Fibroblast of skin of right biceps (primary cell): Measurements from ENCODE around the gene NOD2.
A peak's percentile ranks its signal among the peaks of the same experiment; 100 is the strongest.

Experiments used
- DNase-seq: peaks from one replicate; pipeline ENCODE4 v3.0.0-alpha.2; 2013

The NOD2 gene

DNA sequence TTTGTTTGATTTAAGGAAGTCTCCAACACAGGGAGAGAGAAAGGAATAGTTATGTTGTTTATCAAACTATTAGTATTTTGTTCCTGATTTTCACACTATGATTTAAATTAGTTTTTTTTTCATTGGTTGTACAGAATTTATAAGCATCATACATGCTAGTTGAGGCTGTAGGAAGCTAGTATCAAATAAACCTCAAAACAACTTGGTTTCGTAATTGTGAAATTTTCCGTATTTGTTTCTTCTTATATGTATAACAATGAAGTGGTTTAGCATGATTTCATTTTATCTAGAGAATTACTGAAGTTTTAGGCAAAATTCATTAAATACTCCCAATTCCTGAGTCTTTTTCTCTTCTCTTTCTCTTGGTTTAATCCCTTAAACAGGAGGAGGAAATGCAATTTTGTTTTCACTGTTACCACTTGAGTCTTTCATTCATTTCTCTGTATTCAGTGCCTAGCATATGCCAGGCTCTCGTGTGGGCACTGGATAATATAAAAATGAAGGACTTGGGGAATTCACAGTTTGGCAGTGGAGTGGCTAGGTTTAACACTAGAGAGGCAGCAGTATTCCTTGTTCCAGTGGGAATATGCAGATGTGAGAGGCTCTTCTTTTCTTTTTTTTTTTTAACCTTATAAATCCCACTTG is 50.3 kb downstream of the NOD2 start:
- no peak for DNase-seq

DNA sequence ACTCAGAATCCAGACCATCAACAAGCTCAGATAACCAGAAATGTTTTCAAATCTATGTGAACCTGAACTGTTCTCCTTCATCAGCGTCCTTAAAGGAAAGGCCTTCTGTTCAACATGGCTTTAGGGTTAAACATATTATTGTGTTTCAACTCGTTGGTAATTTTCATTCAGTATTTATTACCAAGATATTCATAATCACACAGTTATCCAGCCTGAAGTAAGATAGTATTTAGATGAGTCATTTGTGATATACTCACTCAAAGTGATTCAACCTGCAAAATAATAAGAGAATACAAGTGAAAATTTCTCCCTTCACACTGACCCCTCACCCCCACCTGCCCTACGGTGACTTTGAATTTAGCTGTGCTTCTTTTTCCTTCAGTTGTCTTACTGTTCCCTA is 51.5 kb downstream of the NOD2 start:
- DNase-seq = peak; percentile 22

DNA sequence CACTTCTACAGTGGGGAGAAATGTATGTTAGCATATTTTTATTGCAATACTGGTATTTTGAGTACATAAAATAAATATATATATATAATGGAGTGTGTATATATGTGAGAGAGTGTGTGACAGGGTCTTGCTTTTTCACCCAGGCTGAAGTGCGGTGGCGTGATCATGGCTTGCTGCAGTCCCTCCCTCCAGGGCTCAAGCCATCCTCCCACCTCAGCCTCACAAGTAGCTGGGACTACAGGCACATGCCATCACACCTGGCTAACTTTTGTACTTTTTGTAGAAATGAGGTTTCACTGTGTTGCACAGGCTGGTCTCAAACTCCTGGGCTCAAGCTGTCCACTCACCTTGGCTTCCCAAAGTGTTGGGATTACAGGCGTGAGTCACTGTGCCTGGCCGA is 52.5 kb downstream of the NOD2 start:
- no peak for DNase-seq

DNA sequence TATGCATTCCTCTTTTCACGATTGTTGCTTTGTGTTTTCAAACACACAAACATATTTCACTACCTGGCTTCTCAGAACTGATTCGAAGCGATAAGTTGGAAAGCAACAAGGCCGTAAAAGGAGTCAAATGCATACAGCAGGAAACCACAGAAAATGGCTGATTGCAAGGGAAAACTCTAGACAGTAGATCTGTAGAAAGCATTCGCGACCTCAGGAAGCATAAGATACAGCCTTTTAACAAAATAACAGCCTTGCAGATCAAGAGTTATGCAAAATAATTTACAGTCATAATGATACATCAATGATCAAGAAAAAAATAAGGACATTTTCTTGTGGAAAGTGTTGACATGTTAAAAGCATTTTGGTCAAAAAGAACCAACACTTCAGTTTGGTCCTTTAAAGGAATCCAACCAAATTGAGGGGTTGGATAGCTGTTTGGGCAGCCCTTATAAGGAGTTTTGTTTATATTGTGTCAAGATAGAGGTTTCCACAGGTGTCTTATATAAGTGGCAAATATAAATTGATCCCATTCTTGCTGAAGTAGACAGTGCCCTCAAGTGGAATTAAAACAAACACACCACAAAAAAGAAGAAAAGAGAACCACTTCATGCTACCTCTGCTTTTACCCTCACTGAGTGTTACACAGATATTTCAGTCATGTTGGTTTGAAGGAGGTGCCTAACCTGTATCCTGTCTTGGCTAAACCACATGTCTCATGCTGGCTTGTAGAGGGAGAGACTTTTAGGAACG is 54.0 kb downstream of the NOD2 start:
- DNase-seq = no peak

DNA sequence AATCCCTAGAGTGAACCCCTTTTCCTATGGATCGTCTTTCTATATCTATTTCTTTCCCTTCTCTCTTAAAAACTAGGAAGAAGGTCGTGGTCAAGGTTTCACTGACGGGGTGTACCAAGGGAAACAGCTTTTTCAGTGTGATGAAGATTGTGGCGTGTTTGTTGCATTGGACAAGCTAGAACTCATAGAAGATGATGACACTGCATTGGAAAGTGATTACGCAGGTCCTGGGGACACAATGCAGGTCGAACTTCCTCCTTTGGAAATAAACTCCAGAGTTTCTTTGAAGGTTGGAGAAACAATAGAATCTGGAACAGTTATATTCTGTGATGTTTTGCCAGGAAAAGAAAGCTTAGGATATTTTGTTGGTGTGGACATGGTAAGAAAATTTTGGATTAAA is 58.1 kb downstream of the NOD2 start:
- DNase-seq = no peak

DNA sequence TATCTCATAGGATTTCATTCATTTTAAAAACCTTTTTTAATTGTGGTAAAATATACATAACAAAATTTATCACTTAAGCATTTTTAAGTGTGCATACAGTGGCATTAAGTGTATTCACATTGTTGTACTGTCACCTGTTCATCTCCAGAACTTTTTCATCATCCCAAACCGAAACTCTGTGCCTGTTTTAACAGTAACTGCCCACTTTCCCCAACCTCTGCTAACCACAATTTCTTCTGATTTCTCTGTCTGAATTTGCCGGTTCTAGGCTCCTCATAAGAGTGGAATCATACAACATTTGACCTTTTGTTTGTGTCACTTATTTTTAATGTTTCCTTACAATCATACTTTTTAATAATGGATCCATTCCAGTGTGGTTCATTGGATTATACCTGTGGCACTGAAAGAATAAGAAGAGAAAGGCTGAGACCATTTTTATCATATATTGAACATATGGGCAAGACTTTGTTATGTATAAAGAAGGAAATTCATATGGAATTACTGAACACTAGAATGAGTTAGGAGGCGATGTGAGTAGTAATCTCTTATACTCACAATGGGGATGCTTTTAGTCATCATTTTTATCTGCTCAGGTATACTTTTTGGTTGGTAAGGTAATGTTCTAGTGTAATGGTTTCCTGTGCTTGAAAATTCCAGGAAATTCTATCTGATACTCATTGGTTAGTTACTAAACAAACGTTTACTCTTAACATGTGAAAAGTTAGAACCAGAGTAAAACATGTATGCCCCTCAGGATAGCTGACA is 59.2 kb downstream of the NOD2 start:
- no peak for DNase-seq

DNA sequence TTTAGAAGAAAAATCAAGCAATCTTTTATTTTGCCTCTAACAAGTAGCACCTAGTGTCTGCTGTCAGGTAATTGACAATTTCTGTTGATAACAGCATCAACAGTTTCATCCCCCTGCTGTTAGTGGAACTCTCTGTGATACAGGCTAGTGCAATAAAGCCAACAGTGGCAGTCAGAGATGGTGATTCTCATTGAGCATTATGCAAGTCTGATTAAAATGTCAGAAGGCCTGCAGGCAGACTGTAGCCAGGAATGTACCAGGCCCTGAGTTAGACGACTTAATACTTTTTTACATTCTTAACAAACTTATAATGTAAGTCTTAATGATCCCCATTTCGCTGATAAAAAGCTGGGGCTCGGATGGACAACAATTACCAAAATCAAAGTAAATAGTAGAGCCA is 63.1 kb downstream of the NOD2 start:
- no peak for DNase-seq

DNA sequence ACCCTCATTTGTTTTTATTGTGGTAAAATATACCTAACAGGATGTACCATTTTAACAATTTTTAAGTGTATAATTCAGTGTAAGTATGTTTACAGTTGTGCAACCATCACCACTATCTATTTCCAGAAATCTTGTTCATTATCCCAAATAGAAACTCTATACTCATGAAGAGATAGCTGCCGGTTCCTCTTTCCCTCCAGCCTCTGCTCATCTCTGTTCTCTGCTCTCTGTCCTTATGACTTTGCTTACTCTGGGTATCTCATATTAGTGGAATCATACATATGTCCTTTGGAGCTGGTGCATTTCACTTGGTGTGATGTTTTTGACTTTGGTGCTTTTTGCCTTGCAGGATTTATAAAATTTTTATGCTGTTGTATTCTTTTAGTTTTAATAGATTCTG is 67.9 kb downstream of the NOD2 start:
- DNase-seq = no peak

DNA sequence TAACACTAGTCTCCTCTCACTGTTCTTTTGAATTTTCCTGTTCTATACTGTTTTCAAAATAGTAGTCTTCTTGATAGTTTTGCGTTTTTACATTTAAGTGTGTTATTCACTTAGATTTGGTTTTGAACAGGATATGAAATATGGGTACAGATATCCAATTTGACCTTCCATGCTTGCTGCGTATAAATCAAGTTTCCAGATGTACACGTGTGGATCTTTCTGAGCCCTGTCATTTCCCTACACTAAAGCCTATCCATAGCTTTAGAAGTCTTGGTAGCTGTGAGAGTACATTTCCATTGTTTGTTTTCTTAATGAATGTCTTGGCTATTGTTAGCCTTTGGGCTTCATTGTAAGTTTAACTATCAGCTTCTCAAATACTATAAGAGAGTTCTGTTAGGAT is 68.8 kb downstream of the NOD2 start:
- DNase-seq = no peak

DNA sequence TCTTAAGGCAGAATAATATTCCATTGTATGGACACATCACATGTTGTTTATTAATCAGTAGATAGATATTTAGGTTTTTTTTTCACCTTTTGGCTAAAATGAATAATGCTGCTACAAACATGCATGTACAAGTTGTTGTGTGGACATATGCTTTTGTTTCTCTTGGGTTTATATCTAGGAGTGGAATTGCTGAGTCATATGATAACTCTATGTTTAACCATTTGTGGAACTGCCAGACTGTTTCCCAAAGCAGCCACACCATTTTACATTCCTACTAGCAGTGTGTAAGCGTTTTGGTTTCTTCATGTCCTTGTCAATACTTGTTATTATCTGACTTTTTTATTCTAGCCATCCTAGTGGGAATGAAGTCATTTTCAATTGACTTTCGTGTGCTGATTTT is 69.8 kb downstream of the NOD2 start:
- peak; percentile 39 for DNase-seq

DNA sequence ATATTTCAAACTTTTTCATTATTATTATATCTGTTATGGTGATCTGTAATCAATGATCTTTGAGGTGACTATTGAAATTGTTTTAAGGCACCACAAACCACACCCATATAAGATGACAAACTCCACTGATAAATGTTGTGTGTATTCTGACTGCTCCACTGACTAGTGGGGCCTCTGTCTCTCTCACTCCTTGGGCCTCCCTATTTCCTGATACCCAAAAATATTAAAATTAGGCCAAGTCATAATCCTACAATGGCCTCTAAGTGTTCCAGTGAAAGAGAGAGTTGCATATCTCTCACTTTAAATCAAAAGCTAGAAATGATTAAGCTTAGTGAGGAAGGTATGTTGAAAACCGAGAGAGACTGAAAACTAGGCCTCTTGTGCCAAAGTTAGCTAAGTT is 71.9 kb downstream of the NOD2 start:
- no peak for DNase-seq

DNA sequence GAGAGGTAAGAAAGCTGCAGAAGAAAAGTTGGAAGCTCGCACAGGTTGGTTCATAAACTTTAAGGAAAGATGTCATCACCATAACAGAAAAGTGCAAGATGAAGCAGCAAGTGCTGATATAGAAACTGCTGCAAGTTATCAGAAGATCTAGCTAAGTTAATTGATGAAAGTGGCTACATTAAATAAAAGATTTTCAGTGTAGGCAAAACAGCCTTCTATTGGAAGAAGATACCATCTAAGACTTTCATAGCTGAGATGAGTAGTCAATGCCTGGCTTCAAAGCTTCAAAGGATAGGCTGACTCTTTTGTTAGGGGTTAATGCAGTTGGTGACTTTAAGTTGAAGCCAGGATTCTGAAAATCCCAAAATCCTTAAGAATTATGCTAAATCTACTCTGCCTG is 72.5 kb downstream of the NOD2 start:
- no peak for DNase-seq

DNA sequence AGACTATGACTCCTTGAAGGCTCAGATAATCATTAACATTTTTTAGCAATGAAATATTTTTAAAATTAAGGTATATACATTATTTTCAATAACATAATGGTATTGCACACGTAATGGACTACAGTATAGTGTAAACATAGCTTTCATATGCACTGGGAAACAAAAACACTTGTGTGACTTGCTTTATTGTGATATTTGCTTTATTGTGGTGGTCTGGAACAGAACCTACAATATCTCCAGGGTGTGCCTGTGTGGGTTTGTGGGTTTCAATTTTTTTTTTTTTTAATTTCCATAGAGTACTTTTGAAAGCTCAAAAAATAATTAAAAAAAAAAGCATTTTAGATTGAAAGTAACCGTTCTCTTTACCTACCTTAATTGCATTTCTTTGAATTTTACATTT is 73.8 kb downstream of the NOD2 start:
- no peak for DNase-seq

DNA sequence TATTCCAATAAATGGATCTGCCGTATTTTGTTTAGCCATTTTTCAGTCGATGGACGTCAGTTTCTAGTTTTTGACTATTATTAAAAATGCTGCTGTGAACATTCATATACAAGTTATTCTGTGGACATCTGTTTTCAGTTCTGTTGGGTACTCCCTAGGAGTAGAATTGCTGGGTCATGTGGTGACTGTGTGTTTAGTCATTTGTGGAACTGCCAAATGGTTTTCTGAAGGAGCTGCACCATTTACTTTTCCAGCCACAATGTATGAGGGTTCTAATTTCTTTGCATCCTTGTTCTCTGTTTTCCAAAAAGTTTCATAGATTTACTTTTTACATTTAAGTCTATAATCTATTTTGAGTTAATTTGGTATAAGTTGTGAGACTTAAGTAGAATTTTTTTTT is 78.0 kb downstream of the NOD2 start:
- peak; percentile 73 for DNase-seq

DNA sequence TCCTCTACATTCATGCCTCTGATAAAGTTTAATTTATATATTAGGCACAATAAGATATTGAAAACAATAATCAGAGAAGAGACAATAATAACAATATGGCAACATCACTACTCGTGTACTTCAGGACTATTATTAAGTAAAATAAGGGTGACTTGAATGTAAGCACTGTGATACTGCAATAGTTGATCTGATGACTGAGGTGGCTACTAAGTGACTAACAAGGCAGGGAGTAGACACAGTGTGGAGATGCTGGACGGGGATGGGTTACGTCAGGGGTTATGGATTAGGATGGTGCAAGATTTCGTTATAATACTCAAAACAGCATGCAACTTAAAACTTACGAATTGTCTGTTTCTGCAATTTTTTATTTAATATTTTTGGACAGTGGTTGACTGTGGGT is 81.0 kb downstream of the NOD2 start:
- DNase-seq = no peak

DNA sequence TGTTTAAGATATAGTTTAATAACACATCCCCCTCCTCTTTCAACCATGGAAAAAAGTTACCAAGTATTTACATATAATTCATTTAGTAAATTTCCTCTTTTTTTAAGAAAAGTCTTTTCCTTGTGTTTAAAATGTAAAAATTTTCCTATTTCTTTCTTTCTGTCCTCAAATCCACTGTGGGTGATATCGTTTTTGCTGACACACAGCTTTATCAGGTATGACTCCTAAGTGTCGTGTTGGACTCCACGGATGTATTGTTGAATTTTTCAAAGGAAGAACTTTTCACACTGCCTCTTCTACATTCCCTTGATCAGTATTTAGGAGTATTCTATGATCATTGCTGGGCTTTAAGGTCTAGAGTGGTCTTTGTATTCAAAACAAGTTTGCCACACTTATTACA is 81.6 kb downstream of the NOD2 start:
- no peak for DNase-seq

DNA sequence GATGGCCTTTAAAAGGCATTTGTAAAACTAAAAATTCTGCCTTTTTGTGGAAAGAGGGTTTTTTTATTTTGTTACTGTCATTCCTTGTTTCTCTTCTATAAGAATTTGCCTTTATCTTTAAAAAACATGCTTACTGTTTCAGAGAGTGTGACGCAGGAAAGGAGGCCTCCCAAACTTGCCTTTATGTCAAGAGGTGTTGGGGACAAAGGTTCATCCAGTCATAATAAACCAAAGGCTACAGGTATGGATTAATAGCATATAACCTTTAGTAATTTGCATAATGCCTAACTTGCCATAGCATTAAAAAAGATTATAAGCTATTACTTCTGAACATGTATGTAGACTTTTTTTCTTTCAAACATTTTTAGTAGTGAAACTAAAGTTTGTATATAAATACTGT is 82.6 kb downstream of the NOD2 start:
- no peak for DNase-seq

DNA sequence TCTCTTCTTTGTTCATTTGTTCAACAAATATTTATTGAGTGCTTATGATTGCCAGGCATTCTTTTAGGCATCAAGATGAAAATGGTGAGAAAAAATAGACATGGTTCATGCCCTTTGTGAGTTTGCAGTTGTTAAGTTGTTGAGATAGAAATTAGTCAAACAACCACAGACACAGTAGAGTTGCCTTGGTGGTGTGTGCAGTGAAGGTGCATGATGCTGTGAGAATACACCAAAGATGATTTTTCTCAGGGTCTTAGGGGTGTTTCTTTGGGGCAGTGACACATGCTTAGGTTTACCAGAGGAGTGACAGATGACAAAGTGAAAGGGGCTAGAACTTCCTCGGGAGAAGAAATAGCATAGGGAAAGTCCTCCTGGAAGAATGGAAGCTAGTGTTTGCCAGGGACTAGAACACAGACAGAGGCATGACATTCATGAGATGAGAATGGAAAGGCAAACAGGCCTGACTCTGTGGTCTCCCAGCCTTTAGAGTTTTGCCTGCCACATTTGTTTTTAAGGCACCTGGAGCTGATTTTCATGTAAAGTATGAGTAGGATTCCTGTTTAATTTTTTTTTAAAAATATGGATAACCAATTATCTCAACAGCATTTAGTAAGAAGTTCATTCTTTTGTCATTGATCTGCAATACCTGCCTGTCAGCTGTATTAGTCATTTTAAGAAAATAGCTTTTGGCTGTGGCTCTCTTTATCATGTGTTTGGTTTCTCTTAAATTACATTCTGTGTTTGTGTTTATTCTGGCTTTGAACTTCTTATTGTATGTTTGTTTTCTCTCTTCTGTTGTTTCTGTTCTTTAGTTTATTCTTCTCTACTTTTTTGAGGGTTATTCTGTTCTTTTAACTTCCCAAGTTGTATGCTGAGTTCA is 85.1 kb downstream of the NOD2 start:
- no peak for DNase-seq

DNA sequence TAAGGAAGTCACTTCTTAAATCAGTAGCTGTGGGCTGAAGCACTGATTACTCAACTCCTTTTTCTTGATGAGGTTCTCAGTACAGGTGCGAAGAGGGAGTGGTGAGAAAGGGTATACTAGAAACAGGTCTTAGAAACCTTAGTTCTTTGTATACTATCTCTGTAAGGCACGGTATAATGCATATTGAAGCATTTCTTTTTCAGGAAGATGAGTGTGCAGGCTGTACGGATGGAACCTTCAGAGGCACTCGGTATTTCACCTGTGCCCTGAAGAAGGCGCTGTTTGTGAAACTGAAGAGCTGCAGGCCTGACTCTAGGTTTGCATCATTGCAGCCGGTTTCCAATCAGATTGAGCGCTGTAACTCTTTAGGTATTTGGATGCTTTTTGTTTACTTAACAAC is 87.6 kb downstream of the NOD2 start:
- no peak for DNase-seq

DNA sequence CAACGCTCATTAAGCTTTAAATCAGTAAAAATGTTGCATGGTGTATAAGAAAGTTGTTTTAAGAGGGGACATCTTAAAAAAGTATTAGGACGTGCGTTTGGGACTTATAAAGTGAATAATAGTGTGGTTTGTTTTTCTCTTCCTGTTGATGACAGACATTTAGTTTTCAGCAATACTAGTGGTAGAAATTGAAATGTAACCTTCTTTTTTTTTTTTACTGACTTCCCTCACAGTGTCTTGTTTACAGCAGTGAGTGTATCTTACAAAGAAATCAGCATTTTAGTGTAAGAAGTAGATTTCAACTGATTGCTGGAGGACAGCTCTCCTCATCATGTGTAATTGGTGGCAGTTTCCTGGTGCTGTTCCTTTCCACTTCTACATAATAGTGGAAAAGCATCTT is 88.1 kb downstream of the NOD2 start:
- DNase-seq = no peak
